HuH-7.5 (cell line): ENCODE measurements around the gene SGCD.

Source experiments
- DNase-seq: peaks from one replicate; pipeline ENCODE4 v3.0.0; 2011; ENCODE audit warnings: low spot score

Gene SGCD

DNA sequence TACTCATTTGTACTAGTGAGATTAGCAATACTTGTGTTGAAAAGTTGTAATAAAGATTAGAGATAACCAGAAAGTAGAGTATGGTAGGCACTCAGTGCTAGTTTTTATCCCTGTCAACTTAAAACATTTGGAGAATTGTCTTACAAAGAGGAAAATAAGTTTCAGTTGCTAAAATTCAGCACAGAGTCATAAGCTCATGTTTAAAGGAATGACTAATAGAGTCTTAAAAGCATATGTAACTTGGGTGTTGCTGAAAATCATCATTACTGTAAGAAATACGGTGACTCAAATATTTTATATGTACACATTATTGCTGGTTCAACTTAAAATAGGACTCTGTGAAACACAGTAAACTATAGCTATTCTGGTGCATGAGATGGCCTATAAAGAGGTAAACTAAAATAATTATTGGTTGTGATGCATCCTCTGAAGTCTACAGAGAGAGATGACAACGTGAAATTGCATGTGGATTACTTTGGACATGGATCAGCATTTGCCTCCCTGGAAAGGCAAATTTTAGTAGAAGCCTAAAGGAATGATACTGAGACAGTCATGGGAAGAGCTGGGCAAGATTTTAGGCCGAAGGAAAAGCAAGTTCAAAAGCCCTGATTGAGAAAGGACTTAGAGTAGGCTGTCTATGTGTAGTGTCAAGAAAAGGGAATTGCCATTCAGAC, 34.6 kb downstream of the SGCD start:
- DNase-seq: no peak

DNA sequence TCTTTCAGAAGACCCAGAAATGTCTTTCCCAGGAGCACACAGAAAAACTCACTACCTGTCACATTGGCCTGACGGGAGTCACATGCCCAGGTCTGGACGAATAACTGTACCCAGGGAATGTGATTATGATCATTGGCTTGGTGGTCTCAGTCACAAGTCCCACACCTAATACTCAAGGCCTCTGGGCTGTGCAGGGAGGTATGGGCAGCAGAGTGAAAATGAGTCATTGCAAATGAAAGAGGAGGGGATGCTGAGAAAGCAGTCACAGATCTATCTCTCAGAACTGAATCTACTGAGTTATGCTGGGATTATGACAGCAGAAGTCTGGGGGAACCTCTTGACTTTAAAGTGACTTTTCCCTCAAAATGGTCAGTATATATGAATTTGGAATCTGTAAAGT, 36.9 kb downstream of the SGCD start:
- no peak for DNase-seq

DNA sequence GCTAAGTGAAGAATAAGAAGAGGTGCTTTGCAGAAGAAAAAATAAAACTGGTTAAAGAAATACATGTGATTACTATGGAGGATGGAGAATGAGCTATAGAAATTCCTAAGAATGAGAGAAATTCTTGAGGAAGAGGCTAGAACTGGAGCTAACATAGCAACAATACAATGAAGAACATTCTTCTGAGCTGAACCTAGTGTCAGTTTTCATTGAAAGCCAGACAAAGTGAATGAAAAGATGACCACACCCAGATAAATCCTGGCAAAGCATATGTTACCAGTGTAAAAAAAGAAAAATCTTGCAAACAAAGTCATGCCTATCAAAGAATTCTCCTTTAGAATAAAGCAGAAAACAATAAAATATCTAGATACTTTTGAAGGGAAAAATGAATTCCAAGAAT, 39.6 kb downstream of the SGCD start:
- DNase-seq: no peak

DNA sequence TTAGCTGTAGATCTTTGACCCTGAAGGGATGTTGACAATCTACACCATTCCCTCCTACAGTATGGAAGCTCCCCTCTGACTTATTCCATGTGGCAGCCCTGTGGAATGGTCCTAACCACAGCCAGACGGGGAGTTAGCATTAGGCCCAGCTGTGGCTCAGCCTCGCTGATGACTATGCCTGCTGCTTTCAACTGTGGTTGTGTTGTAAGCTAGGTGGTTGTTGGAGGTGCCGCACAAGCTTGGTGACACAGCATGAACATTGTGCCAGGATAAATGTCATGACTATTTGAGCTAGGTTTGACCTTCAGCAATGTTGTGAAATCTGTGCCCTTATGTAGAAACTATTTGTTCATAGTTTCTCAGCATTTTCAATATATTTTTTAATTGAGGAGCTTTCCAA, 40.6 kb downstream of the SGCD start:
- DNase-seq: no peak

- DNase-seq: no peak
Observed at GRCh38 chr5:156375895-156376495, 49.0 kb downstream of the SGCD start.

DNA sequence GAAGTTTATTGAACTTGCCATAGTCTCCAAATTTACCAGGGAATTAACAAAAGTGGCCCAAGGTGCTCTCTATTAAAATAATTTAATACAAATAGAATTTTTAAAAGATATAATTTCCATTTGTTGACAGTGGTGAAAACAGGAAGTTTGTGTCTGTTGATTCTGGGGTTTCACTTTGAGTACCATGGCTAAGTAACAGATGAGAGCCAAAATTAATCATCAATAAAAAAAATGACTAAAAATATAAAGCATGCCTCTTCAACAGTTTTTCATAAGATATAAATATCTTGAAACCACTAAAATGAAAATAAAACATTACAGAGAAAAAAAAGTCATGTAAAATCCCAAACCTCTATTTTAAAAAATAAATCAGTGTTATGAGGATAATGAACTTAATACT, 49.8 kb downstream of the SGCD start:
- DNase-seq: no peak

GRCh38 chr5:156378159-156378558, 51.2 kb downstream of the SGCD start:
- DNase-seq: no peak

- no peak for DNase-seq
Observed at GRCh38 chr5:156379206-156379605, 52.2 kb downstream of the SGCD start.

DNA sequence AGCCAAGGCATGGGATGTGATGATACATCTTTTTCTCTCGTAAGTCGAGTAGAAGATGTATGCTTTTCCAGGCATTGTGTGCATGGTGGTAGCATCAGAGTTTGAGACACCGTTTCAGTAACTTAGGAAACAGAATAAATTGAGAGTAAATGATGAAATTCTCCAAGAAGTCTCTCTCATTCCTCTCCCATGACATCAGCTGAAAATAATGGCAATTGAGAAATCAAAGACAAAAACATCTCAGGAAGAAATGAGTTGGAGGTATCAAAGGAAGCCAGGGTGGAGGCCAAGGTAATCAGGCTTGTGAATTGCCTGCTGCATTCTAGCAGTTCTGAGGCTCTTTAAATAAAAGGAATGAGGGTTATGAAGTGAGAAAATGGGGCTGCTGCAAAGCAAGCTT, 53.9 kb downstream of the SGCD start:
- no peak for DNase-seq

DNA sequence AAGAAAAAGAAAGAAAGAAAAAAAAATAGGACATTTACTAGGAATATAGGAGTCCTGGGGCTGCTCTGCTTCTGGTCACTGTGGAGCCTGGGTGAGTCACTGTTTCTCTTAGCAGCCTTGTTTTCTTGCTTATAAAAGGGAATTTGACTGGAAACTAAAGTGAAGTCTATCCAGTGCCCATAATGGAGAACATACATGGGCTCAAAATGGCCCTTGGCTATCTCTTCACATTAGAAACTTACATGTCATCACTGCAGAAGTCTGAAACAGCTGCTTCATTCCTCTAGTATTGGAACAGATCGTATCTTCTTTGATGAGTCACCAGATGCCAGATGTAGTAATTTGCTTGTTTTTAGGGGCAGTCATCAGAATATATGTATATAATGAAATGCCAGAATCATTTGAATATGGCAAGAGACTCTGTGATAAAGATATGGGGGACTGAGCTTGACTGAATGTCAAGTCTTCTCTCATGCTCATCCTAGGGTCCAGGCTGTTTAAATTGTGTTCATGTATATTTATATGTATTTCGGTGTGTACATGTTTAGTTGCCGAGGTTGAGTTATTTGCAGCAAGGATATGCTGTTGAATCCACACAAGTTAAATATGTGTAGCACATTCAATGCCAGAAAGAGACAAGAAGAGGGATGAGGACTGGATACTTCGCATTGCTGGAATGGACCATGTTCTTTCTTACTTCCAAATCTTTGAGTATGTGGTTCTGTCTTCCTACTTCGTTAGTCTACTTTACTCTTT, 56.7 kb downstream of the SGCD start:
- no peak for DNase-seq

- no peak for DNase-seq
Observed at GRCh38 chr5:156385416-156385815, 58.5 kb downstream of the SGCD start.

DNA sequence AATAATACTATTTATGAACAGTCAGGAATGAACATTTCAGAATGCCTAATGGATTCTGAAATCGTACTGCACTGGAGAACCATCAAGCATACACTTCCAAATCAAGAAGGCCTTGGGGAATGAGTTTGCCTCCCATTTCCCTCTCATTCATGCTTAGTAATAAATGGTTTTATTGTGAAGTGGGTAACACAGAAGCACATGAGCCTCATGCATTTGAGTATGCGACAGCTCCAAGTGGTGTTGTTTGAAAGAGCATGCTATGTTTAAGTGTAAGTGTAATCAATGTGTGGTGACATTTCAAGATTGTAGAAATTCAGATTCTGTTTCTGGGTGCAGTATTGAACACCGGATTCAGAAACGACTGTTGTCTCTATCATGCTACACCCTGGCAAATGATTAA, 60.0 kb downstream of the SGCD start:
- no peak for DNase-seq

DNA sequence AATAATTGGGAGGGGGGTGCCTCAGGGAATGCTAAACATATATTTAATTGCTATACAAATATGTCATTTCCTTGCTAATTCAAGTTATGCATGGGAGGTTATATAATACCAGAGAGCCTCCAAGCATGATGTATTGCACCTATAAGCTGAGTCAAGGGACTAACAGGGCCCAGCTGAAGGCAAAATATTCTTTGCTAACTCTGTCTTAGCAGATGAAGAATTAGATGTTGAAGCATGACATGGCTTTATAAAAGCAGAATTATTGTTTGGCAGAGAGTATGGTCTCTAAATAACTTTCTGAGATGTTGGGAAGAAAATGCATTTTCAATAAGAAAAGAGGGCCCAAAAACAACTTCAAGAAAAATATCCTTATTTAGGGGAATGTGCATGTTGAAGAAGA, 60.4 kb downstream of the SGCD start:
- DNase-seq: no peak

GRCh38 chr5:156388233-156388632, 61.3 kb downstream of the SGCD start:
- DNase-seq: no peak

DNA sequence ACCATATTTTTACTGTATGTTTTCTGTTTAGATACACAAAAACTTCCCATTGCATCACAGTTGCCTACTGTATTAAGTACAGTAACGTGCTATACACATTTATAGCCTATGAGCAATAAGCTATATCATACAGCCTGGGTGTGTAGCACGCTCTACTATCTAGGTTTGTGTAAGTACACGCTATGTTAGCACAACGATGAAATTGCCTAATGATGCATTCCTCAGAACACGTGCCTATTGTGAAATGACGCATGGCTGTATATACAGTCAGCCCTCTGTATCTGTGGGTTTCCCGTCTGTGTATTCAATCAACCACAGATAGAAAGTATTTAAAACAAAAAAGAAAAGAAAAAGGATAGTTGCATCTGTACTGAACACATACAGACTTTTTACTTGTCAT, 64.2 kb downstream of the SGCD start:
- no peak for DNase-seq

- DNase-seq: no peak
Observed at GRCh38 chr5:156393980-156394379, 67.0 kb downstream of the SGCD start.

DNA sequence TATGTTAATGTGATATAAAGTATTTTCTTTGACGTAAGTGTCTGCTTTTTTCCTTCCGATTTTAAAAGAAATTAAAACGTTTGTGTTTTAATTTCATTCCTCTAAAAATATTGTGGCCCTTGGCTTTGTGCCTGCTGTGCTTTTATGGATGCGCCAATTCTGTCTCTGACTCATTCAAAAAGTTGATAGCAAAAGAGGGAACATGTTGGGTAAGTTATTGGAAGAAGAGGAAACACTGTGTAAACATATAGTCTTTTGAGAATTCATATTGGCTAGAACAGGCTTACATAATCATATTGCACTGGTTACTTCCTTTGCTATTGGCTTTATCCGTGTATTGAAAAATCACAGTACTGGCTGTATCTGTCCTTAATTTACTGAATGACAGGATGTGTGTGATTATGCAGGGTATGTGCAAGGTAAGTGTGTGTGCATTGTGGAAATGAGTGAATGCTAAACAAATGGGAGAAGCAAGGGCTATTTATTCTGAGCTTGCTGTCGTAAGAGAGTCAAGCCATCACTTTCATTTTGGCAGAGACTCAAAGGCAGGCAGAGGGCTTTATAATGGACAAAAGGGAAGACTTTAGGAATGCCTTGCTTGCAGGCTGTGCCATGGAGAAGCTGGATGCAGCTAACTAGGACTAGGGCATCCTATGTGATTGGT, 67.8 kb downstream of the SGCD start:
- DNase-seq: no peak

DNA sequence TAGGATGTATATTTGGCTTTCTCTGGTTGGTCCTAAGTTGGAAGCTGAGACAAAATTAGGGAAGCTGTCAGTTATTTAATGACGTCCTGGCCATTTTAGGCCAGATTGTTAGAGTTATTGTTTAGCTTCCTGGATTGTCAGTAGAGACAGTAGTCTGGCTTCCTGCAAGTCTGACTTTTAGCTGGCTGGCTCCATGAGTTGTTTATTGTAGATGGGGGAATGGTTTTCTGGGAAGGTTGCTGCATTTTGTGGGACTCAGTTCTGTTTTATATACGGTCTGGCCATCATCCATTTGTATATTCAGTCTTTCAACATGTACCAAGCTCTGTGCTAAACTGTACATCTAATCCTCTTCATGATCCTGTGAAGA, 68.3 kb downstream of the SGCD start:
- no peak for DNase-seq

- no peak for DNase-seq
Observed at GRCh38 chr5:156396063-156396829, 69.3 kb downstream of the SGCD start.

GRCh38 chr5:156396830-156397081, 69.8 kb downstream of the SGCD start:
- DNase-seq: no peak

DNA sequence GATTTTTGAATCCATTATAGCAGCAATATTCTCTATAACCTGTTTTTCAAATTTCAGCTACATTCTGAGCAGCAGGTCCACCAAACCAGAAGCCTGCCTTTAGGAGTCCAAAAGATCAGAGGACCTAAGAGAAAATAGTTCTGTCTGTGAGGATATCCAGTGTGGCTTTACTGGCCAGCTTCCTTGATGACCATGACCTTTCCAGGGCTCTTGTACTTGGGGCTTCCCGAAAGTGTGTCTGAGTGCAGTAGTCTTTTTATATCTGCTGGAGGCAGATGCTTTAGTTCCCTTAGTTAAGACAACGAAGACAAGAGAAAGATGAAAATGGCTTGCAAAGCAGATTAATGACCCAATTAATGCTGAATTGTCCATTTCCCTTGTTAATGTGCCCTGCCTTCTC, 72.4 kb downstream of the SGCD start:
- DNase-seq: no peak

- no peak for DNase-seq
Observed at GRCh38 chr5:156400231-156400986, 73.4 kb downstream of the SGCD start.
